Measurements from ENCODE around the gene TUBA4A. TPM values are rescaled to one million over a fixed set of nuclear protein-coding genes. Genes with fewer than 3 reads are reported as not detected.
A peak's percentile ranks its signal among the peaks of the same experiment; 100 is the strongest.

The TUBA4A gene
- total and polyA plus RNA-seq, 5 donors from 2014 or later, result 217 to 323 (median 261) TPM

DNA sequence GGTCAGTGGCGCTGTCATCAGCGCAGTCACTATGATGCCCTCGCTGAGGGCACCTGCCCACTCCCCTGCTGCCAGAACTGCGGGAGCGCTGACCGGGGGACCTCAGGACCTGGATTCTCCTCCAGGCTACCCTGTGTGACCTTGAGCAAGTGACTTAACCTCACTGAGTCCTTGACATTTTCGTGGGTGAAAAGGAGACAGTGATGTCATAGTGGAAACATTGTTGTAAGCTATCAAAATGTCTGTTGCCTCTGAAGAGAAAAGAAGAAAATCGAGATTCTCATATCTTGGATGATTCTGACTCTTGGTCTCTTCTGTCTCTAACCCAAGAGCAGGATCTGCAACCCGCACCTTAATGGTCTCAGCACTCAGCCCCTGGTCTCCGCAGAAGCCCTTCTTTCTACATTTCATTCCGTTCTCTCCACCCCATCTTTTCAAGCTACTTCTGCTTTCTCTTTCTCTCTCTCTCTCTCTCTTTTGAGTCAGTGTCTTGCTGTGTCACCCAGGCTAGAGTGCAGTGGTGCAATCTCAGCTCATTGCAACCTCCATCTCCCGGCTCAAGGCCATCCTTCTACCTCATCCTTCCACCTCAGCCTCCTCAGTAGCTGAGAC is 978 bp upstream of the TUBA4A start:
- peak overlapping the region; percentile 93 for H3K27ac ChIP-seq (ENCODE audit: insufficient read depth, low read length, poor library complexity, severe bottlenecking)

DNA sequence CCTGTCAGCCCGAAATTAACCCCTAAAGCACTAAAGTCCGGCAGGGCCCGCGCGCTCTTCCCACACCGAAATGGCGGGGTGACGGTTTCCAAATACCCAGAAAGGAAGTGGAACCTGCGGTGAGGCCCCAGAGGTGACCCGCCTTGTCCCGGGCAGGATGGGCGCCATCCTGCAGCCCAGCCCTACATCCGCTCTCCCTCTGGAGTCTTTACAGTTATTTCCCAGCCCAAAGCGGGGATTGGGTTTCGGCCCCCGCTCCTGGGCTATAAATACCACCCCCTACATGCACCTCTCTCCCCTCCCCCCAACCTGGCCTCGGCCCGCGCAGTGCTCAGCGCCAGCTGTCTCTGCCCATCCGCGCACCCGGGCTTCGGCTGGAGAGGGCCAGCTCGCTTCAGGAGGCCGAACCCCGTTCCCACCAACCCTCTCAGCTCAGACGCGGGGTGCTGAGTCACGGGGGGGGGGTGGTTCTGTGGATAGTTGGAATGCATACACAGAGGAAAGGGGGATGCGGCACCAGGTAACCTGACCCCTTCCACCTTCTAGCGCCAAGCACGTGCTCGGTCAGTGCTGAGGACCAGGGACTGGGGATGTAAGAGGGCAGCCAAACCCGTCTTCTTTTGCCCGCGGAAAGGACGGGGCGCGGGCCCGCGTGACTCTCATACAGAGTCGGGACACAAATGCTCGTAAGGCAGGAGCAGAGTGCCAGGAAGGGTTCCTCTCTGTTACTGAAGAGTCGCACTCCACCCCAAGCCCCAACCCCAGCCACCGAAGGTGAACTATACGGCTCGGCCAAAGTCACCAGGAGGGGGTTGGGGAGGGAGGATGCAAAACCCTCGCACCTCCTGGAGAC is 592 bp downstream of the TUBA4A start, which contains the start of gene TUBA4B:
TSS of gene TUBA4B (plus strand) at position 344 of the 853 bp plus-strand sequence. CDS start at position 509, 165 bp downstream.
- ATAC-seq (ENCODE audit: low read depth in 2 of 2) (peak; percentile 26 to 37), DNase-seq (peak; percentile 37 to 78 (median 51))
- Mint-ChIP-seq H3K36me3 (peaks cover 31% of the 10 kb centered on the region), H3K4me1 (peaks cover 11 to 59% (median 44%) of the 10 kb centered on the region in 4 donors), H3K4me3 (peak within 1 kb of the TSS; percentile 96 to 100 (median 98)), H3K9me3 (peaks cover 0 to 2% (median 0%) of the 10 kb centered on the region in 7 donors), H3K27me3 (peaks cover 10% of the 10 kb centered on the region), H3K27ac (peak within 1 kb of the TSS; percentile 87 to 98 (median 97))
- Histone ChIP-seq H3K27ac (ENCODE audit: insufficient read depth, low read length, poor library complexity, severe bottlenecking) (peak within 1 kb of the TSS; percentile 93), H3K4me1 (ENCODE audit: control insufficient read depth, insufficient read depth, low read length, poor library complexity, severe bottlenecking) (peaks cover 51% of the 10 kb centered on the region), H3K27me3 (ENCODE audit: control insufficient read depth, insufficient read depth, low read length) (no peaks in the 10 kb centered on the region), H3K4me3 (ENCODE audit: low read depth, low read length) (peak within 1 kb of the TSS; percentile 94), H3K9me3 (ENCODE audit: control insufficient read depth in 2 of 2, low read length in 2 of 2) (no peaks in the 10 kb centered on the region), H3K36me3 (ENCODE audit: control insufficient read depth, insufficient read depth, low read length) (peaks cover 32% of the 10 kb centered on the region)

More for the DNA sequence above, 978 bp upstream of the TUBA4A start:
- DNase-seq (peak in 2 of 3 donors; percentile 69 to 74), ATAC-seq (ENCODE audit: low read depth in 2 of 2) (peak; percentile 23 to 25)
- Histone ChIP-seq H3K4me1 (ENCODE audit: control insufficient read depth, insufficient read depth, low read length, poor library complexity, severe bottlenecking) (peaks cover 35% of the 10 kb centered on the region), H3K4me3 (ENCODE audit: low read depth, low read length) (peak overlapping the region; percentile 94), H3K9me3 (ENCODE audit: control insufficient read depth in 2 of 2, low read length in 2 of 2) (no peaks in the 10 kb centered on the region), H3K27me3 (ENCODE audit: control insufficient read depth, insufficient read depth, low read length) (no peaks in the 10 kb centered on the region), H3K36me3 (ENCODE audit: control insufficient read depth, insufficient read depth, low read length) (peaks cover 23% of the 10 kb centered on the region)
- H3K9me3 Mint-ChIP-seq, result peaks cover 0 to 2% (median 0%) of the 10 kb centered on the region in 7 donors
- H3K27ac Mint-ChIP-seq, result peak overlapping the region; percentile 58 to 98 (median 97)
- H3K36me3 Mint-ChIP-seq, result peaks cover 20% of the 10 kb centered on the region
- peaks cover 10% of the 10 kb centered on the region for H3K27me3 Mint-ChIP-seq
- H3K4me1 Mint-ChIP-seq, result peaks cover 4 to 44% (median 33%) of the 10 kb centered on the region in 4 donors
- H3K4me3 Mint-ChIP-seq, result peak overlapping the region; percentile 96 to 100 (median 98)

DNA sequence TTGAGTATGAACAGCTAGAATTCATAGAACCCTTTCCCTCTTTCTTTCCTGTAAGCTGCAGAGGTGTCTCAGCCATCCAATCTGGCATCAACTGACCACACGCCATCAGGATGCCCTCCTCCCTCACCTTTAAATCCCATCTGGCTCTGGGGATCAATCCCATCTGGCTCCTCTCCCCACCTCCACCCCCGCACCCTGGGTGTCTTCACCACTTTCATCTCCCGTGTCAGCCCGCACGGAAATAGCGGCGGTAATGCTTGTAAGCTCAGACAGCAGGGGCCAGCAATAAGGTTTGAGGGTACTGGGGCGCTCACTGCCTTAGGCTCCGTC is 1.2 kb downstream of the TUBA4A start:
- Mint-ChIP-seq H3K4me3 (peak overlapping the region; percentile 96 to 100 (median 98)), H3K36me3 (peaks cover 37% of the 10 kb centered on the region), H3K4me1 (peaks cover 17 to 65% (median 48%) of the 10 kb centered on the region in 4 donors), H3K27ac (peak overlapping the region; percentile 87 to 98 (median 97)), H3K9me3 (peaks cover 0 to 2% (median 0%) of the 10 kb centered on the region in 7 donors), H3K27me3 (peaks cover 10% of the 10 kb centered on the region)
- no peaks in the 10 kb centered on the region for H3K9me3 ChIP-seq (ENCODE audit: control insufficient read depth in 2 of 2, low read length in 2 of 2)
- peak overlapping the region; percentile 93 for H3K27ac ChIP-seq (ENCODE audit: insufficient read depth, low read length, poor library complexity, severe bottlenecking)
- H3K36me3 ChIP-seq (ENCODE audit: control insufficient read depth, insufficient read depth, low read length), result peaks cover 32% of the 10 kb centered on the region
- ATAC-seq (ENCODE audit: low read depth in 2 of 2) (no peak), DNase-seq (no peak)
- no peaks in the 10 kb centered on the region for H3K27me3 ChIP-seq (ENCODE audit: control insufficient read depth, insufficient read depth, low read length)
- H3K4me1 ChIP-seq (ENCODE audit: control insufficient read depth, insufficient read depth, low read length, poor library complexity, severe bottlenecking), result peaks cover 57% of the 10 kb centered on the region
- H3K4me3 ChIP-seq (ENCODE audit: low read depth, low read length), result peak overlapping the region; percentile 92

DNA sequence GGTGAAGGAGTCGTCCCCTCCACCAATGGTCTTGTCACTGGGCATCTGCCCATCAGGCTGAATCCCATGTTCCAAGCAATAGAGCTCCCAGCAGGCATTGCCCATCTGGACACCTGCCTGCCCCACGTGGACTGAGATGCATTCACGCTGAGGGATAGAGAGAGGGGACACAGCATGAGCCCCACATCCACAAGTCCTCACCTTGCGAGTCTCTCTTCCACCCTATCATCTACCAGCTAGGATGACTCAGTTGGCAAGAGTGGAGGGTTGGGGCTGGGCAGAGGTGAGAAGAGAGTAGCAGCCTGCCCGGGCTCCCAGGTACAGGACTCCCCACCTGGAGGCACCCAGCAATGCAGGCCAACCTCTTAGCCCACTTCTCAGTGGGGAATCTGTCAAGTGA is 1.6 kb downstream of the TUBA4A start:
- Histone ChIP-seq H3K27me3 (ENCODE audit: control insufficient read depth, insufficient read depth, low read length) (no peaks in the 10 kb centered on the region), H3K27ac (ENCODE audit: insufficient read depth, low read length, poor library complexity, severe bottlenecking) (peak overlapping the region; percentile 93), H3K36me3 (ENCODE audit: control insufficient read depth, insufficient read depth, low read length) (peaks cover 32% of the 10 kb centered on the region), H3K4me3 (ENCODE audit: low read depth, low read length) (peak overlapping the region; percentile 92), H3K4me1 (ENCODE audit: control insufficient read depth, insufficient read depth, low read length, poor library complexity, severe bottlenecking) (peaks cover 61% of the 10 kb centered on the region), H3K9me3 (ENCODE audit: control insufficient read depth in 2 of 2, low read length in 2 of 2) (no peaks in the 10 kb centered on the region)
- Mint-ChIP-seq H3K36me3 (peaks cover 37% of the 10 kb centered on the region), H3K4me1 (peaks cover 19 to 70% (median 52%) of the 10 kb centered on the region in 4 donors), H3K4me3 (peak overlapping the region; percentile 96 to 100 (median 98)), H3K9me3 (peaks cover 0 to 2% (median 0%) of the 10 kb centered on the region in 7 donors), H3K27ac (peak overlapping the region; percentile 87 to 98 (median 97)), H3K27me3 (peaks cover 10% of the 10 kb centered on the region)
- DNase-seq, result peak in 1 of 3 donors; percentile 33
- ATAC-seq (ENCODE audit: low read depth in 2 of 2), result no peak

DNA sequence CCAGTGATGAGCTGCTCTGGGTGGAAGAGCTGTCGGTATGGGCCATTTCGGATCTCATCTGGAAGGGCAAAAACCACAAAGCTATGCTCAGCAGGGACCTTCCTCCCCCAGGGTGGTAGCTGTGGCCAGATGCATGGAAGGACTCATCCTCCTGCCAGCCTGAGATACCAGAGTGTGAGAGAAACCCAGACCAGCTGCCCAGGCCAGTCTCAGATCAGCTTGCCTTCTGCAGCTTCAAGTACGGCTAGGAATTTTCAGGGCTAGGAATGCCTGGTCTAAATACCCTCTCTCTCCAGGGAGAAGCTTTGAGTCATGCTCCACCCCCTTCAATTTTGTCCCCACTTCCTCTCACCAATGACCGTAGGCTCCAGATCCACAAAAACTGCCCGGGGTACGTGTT is 2.1 kb downstream of the TUBA4A start:
- Histone ChIP-seq H3K4me1 (ENCODE audit: control insufficient read depth, insufficient read depth, low read length, poor library complexity, severe bottlenecking) (peaks cover 65% of the 10 kb centered on the region), H3K9me3 (ENCODE audit: control insufficient read depth in 2 of 2, low read length in 2 of 2) (no peaks in the 10 kb centered on the region), H3K27me3 (ENCODE audit: control insufficient read depth, insufficient read depth, low read length) (no peaks in the 10 kb centered on the region), H3K36me3 (ENCODE audit: control insufficient read depth, insufficient read depth, low read length) (peaks cover 32% of the 10 kb centered on the region), H3K27ac (ENCODE audit: insufficient read depth, low read length, poor library complexity, severe bottlenecking) (peak overlapping the region; percentile 53), H3K4me3 (ENCODE audit: low read depth, low read length) (peak overlapping the region; percentile 92)
- H3K27ac Mint-ChIP-seq, result peak overlapping the region; percentile 87 to 98 (median 97)
- ATAC-seq (ENCODE audit: low read depth in 2 of 2) (no peak), DNase-seq (no peak)
- H3K4me3 Mint-ChIP-seq, result peak overlapping the region; percentile 96 to 100 (median 98)
- H3K9me3 Mint-ChIP-seq, result peaks cover 0 to 2% (median 0%) of the 10 kb centered on the region in 7 donors
- H3K36me3 Mint-ChIP-seq, result peaks cover 37% of the 10 kb centered on the region
- H3K4me1 Mint-ChIP-seq, result peaks cover 19 to 74% (median 56%) of the 10 kb centered on the region in 4 donors
- H3K27me3 Mint-ChIP-seq, result peaks cover 10% of the 10 kb centered on the region

DNA sequence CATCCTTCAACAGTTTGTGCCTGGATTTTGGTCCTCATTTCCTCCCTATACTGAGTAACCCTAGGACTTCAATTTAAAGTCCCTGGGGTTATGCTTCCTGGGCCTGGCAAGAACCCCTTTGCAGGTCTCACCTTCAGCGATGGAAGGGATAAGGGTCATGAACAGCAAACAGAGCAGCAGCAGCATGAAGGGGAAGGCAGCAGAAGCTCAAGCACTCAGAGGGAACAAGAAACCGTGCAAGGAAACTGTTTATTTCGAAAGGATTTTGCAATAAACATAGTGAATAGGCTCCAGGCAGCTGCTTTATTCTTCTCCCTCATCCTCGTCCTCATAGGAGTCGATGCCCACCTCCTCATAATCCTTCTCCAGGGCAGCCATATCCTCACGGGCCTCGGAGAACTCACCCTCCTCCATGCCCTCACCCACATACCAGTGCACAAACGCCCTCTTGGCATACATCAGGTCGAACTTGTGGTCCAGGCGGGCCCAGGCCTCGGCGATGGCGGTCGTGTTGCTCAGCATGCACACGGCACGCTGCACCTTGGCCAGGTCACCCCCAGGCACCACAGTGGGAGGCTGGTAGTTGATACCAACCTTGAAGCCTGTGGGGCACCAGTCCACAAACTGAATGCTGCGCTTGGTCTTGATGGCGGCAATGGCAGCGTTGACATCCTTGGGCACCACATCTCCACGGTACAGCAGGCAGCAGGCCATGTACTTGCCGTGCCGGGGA is 3.5 kb downstream of the TUBA4A start:
- Mint-ChIP-seq H3K4me1 (peaks cover 26 to 77% (median 61%) of the 10 kb centered on the region in 4 donors), H3K27me3 (peaks cover 10% of the 10 kb centered on the region), H3K36me3 (peaks cover 37% of the 10 kb centered on the region), H3K27ac (peak overlapping the region; percentile 95 to 98 (median 96)), H3K9me3 (peaks cover 0 to 2% (median 0%) of the 10 kb centered on the region in 7 donors), H3K4me3 (peak overlapping the region; percentile 96 to 100 (median 98))
- Histone ChIP-seq H3K4me3 (ENCODE audit: low read depth, low read length) (peak overlapping the region; percentile 84), H3K9me3 (ENCODE audit: control insufficient read depth in 2 of 2, low read length in 2 of 2) (no peaks in the 10 kb centered on the region), H3K4me1 (ENCODE audit: control insufficient read depth, insufficient read depth, low read length, poor library complexity, severe bottlenecking) (peaks cover 80% of the 10 kb centered on the region), H3K36me3 (ENCODE audit: control insufficient read depth, insufficient read depth, low read length) (peaks cover 32% of the 10 kb centered on the region), H3K27me3 (ENCODE audit: control insufficient read depth, insufficient read depth, low read length) (no peaks in the 10 kb centered on the region), H3K27ac (ENCODE audit: insufficient read depth, low read length, poor library complexity, severe bottlenecking) (peak overlapping the region; percentile 94)
- DNase-seq, result peak in 1 of 3 donors; percentile 34
- ATAC-seq (ENCODE audit: low read depth in 2 of 2), result no peak
